Placental epithelial cell (primary cell): Measurements from ENCODE around the gene PERM1. TPM values are rescaled to one million over a fixed set of nuclear protein-coding genes. Genes with fewer than 3 reads are reported as not detected.

ENCODE experiments used
- small RNA-seq: library from RNA; depleted of rRNA; stranded (forward); fragments of <200 nt; gene quantifications from one replicate; pipeline ENCODE3, GENCODE V24; 2012
- total RNA-seq: library from RNA; depleted of rRNA; stranded (reverse); fragments of >200 nt; gene quantifications from 2 replicates; pipeline ENCODE4 v1.2.3, GENCODE V29; 2012

The PERM1 gene, protein sequence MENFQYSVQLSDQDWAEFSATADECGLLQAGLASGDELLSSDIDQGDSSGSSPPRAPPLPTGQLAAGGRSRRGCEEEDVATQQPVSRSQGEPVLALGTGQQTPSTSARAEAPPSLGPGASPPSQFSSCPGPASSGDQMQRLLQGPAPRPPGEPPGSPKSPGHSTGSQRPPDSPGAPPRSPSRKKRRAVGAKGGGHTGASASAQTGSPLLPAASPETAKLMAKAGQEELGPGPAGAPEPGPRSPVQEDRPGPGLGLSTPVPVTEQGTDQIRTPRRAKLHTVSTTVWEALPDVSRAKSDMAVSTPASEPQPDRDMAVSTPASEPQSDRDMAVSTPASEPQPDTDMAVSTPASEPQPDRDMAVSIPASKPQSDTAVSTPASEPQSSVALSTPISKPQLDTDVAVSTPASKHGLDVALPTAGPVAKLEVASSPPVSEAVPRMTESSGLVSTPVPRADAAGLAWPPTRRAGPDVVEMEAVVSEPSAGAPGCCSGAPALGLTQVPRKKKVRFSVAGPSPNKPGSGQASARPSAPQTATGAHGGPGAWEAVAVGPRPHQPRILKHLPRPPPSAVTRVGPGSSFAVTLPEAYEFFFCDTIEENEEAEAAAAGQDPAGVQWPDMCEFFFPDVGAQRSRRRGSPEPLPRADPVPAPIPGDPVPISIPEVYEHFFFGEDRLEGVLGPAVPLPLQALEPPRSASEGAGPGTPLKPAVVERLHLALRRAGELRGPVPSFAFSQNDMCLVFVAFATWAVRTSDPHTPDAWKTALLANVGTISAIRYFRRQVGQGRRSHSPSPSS
- 0.39 TPM in 1 of 2 replicates, not detected in the other for total RNA-seq

DNA sequence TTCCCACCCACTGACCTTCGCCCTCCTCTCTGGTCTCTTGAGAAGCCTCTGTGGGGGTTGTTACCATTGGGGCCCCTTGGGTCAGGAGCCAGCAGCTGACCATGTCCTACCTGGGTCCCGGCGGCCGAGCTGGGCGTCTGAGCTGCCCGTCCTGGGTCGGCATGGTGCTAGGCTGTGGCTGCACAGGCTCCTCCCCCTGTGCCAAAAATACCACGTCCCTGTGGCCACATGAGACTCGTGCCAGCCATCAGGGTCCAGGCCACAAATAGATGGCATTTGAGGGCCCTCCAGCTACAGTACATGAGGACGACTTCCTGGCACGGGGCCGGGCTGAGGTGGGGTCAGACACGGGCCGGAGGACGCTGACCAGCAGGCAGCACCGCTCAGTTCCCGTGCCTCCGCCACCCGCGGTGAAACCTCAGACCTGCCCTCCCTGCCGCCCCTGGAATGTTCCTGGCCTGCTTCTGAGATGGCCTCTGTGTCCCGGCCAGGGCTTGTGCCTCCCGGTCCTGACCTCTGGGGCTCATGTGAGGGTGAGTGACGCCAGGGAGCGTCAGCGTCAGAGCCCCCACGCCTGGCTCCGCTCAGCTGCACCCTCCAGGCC is at the start of gene PERM1:
TSS of gene PERM1 (minus strand) at position 139 of the 604 bp plus-strand sequence. CDS start 1,064 bp downstream, outside the sequence.

DNA sequence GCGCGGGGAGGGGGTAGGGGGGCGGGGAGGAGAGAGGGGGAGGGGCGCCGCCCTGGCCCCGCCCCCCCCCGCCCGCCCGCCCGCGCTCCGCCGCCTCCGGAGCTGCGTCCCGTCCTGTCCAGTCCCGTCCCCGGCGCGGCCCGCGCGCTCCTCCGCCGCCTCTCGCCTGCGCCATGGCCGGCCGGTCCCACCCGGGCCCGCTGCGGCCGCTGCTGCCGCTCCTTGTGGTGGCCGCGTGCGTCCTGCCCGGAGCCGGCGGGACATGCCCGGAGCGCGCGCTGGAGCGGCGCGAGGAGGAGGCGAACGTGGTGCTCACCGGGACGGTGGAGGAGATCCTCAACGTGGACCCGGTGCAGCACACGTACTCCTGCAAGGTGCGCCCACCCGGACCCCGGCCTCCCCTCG is 38.1 kb upstream of the PERM1 start, which contains the start of gene AGRN:
TSS of gene AGRN (plus strand) at position 121 of the 405 bp plus-strand sequence. CDS start at position 174, 53 bp downstream.

GRCh38 chr1:1013105-1013921 is 31.4 kb upstream of the PERM1 start, which contains the start of gene ISG15:
ISG15 (plus strand) TSS chr1:1013497; CDS start chr1:1013574, 77 bp downstream.

GRCh38 chr1:999725-1000356 is 17.9 kb upstream of the PERM1 start, which contains the start of gene HES4:
HES4 (minus strand) TSS chr1:1000097; CDS start chr1:999973, 124 bp downstream.

GRCh38 chr1:966135-966703 is 15.7 kb downstream of the PERM1 start, which contains the start of gene PLEKHN1:
PLEKHN1 (plus strand) TSS chr1:966482; CDS start chr1:966532, 50 bp downstream.

GRCh38 chr1:960363-961131 is 21.3 kb downstream of the PERM1 start, which contains the start of gene KLHL17:
KLHL17 (plus strand) TSS chr1:960584; CDS start chr1:960694, 110 bp downstream.

GRCh38 chr1:958823-959730 is 22.8 kb downstream of the PERM1 start, which contains the start of gene NOC2L:
NOC2L (minus strand) TSS chr1:959256; CDS start chr1:959240, 16 bp downstream.

Small RNA genes within 50 kb of the gene (small RNA-seq; reads per million reads assigned to genes)
- gene AL645608.3, result not detected

Other genes starting within 250 kb of the PERM1 start
- under 0.01 and 0.54 TPM in 2 replicates for gene SAMD11, start 58.2 kb downstream of the PERM1 start, total RNA-seq
- 38.5 and 77.4 TPM in 2 replicates for gene NOC2L, start 22.8 kb downstream of the PERM1 start, total RNA-seq
- 7.0 and 8.6 TPM in 2 replicates for gene KLHL17, start 21.5 kb downstream of the PERM1 start, total RNA-seq
- 4.3 and 5.4 TPM in 2 replicates for gene PLEKHN1, start 15.6 kb downstream of the PERM1 start, total RNA-seq
- gene HES4, start 18.0 kb upstream of the PERM1 start, total RNA-seq, result 3.9 and 8.8 TPM in 2 replicates
- 14.5 and 42.5 TPM in 2 replicates for gene ISG15, start 31.4 kb upstream of the PERM1 start, total RNA-seq
- 149 and 219 TPM in 2 replicates for gene AGRN, start 38.0 kb upstream of the PERM1 start, total RNA-seq
- 2.3 TPM in 1 of 2 replicates, not detected in the other for gene RNF223, start 92.2 kb upstream of the PERM1 start, total RNA-seq
- gene C1orf159, start 134.0 kb upstream of the PERM1 start, total RNA-seq, result 11.8 and 16.3 TPM in 2 replicates
- not detected in 2 replicates for gene TTLL10, start 191.8 kb upstream of the PERM1 start, total RNA-seq
- not detected in 2 replicates for gene TNFRSF18, start 224.5 kb upstream of the PERM1 start, total RNA-seq
- not detected in 2 replicates for gene TNFRSF4, start 232.1 kb upstream of the PERM1 start, total RNA-seq
- gene SDF4, start 249.9 kb upstream of the PERM1 start, total RNA-seq, result 117 and 120 TPM in 2 replicates